Nephron progenitor cell (in vitro differentiated cells): ENCODE results near the gene ANKRD28.

Experiments used
- DNase-seq: peaks from one replicate; pipeline ENCODE4 v3.0.0; 2021
- H3K27ac Mint-ChIP-seq: 2 replicates; pipeline ENCODE4 v1.8.0; 2021; ENCODE audit warnings: mild to moderate bottlenecking, moderate library complexity, mixed read lengths
- H3K27me3 Mint-ChIP-seq: 2 replicates; pipeline ENCODE4 v1.8.0; 2021; ENCODE audit warnings: mild to moderate bottlenecking, low read depth, mixed read lengths; ENCODE audit not compliant: poor library complexity
- H3K36me3 Mint-ChIP-seq: 2 replicates; pipeline ENCODE4 v1.8.0; 2021; ENCODE audit warnings: low read depth, mixed read lengths
- H3K4me1 Mint-ChIP-seq: 2 replicates; pipeline ENCODE4 v1.8.0; 2021; ENCODE audit warnings: mixed read lengths
- H3K4me3 Mint-ChIP-seq: 2 replicates; pipeline ENCODE4 v1.8.0; 2021; ENCODE audit warnings: mild to moderate bottlenecking, moderate library complexity, mixed read lengths
- H3K9me3 Mint-ChIP-seq: 2 replicates; pipeline ENCODE4 v1.8.0; 2021; ENCODE audit warnings: mild to moderate bottlenecking, moderate library complexity, mixed read lengths
- CTCF ChIP-seq: fragments of 200-600 bp; sonication (generic); IDR thresholded peaks from 2 replicates; pipeline ENCODE4 v1.5.0; 2021; ENCODE audit warnings: antibody characterized with exemption

ANKRD28 gene

GRCh38 chr3:15787941-15788340, 9.8 kb downstream of the ANKRD28 start:
- Mint-ChIP-seq H3K4me1 (no peaks in the 10 kb centered on the region), H3K27ac (no peak overlapping the region), H3K36me3 (peaks cover 52% of the 10 kb centered on the region), H3K4me3 (no peak overlapping the region), H3K9me3 (peaks cover 30% of the 10 kb centered on the region), H3K27me3 (no peaks in the 10 kb centered on the region)
- TF ChIP-seq CTCF = no peak
- DNase-seq = no peak

- H3K4me1 Mint-ChIP-seq = no peaks in the 10 kb centered on the region
- H3K9me3 Mint-ChIP-seq = peaks cover 30% of the 10 kb centered on the region
- no peak for TF ChIP-seq CTCF
- H3K27me3 Mint-ChIP-seq = no peaks in the 10 kb centered on the region
- DNase-seq = no peak
- H3K27ac Mint-ChIP-seq = no peak overlapping the region
- no peak overlapping the region for H3K4me3 Mint-ChIP-seq
- H3K36me3 Mint-ChIP-seq = peaks cover 48% of the 10 kb centered on the region
Measured at GRCh38 chr3:15787526-15787925, 10.3 kb downstream of the ANKRD28 start.

GRCh38 chr3:15783361-15783969, 14.3 kb downstream of the ANKRD28 start:
- no peaks in the 10 kb centered on the region for H3K4me1 Mint-ChIP-seq
- peak overlapping the region; percentile 8 for H3K27ac Mint-ChIP-seq
- DNase-seq = no peak
- peaks cover 14% of the 10 kb centered on the region for H3K36me3 Mint-ChIP-seq
- no peaks in the 10 kb centered on the region for H3K27me3 Mint-ChIP-seq
- no peak overlapping the region for H3K4me3 Mint-ChIP-seq
- no peaks in the 10 kb centered on the region for H3K9me3 Mint-ChIP-seq
- TF ChIP-seq CTCF = no peak

GRCh38 chr3:15782429-15782828, 15.3 kb downstream of the ANKRD28 start:
- Mint-ChIP-seq H3K9me3 (no peaks in the 10 kb centered on the region), H3K27ac (no peak overlapping the region), H3K4me1 (no peaks in the 10 kb centered on the region), H3K27me3 (no peaks in the 10 kb centered on the region), H3K4me3 (no peak overlapping the region), H3K36me3 (peaks cover 21% of the 10 kb centered on the region)
- TF ChIP-seq CTCF = no peak
- no peak for DNase-seq

GRCh38 chr3:15781637-15782402, 16.0 kb downstream of the ANKRD28 start:
- Mint-ChIP-seq H3K27me3 (no peaks in the 10 kb centered on the region), H3K27ac (no peak overlapping the region), H3K4me3 (no peak overlapping the region), H3K9me3 (no peaks in the 10 kb centered on the region), H3K36me3 (peaks cover 21% of the 10 kb centered on the region), H3K4me1 (no peaks in the 10 kb centered on the region)
- no peak for TF ChIP-seq CTCF
- no peak for DNase-seq

- H3K9me3 Mint-ChIP-seq = no peaks in the 10 kb centered on the region
- TF ChIP-seq CTCF = no peak
- no peaks in the 10 kb centered on the region for H3K4me1 Mint-ChIP-seq
- no peak for DNase-seq
- H3K27me3 Mint-ChIP-seq = no peaks in the 10 kb centered on the region
- H3K36me3 Mint-ChIP-seq = peaks cover 24% of the 10 kb centered on the region
- H3K4me3 Mint-ChIP-seq = no peak overlapping the region
- no peak overlapping the region for H3K27ac Mint-ChIP-seq
Measured at GRCh38 chr3:15781131-15781530, 16.6 kb downstream of the ANKRD28 start.
